HG02642 (cell line): ENCODE data around the gene TECPR2.

Experiments used
- ATAC-seq: cut with Tn5 transposase; IDR thresholded peaks from one replicate; pipeline ENCODE4 v1.9.1; 2021; ENCODE audit warnings: mild to moderate bottlenecking; ENCODE audit not compliant: unreplicated experiment, poor library complexity

Gene TECPR2, protein sequence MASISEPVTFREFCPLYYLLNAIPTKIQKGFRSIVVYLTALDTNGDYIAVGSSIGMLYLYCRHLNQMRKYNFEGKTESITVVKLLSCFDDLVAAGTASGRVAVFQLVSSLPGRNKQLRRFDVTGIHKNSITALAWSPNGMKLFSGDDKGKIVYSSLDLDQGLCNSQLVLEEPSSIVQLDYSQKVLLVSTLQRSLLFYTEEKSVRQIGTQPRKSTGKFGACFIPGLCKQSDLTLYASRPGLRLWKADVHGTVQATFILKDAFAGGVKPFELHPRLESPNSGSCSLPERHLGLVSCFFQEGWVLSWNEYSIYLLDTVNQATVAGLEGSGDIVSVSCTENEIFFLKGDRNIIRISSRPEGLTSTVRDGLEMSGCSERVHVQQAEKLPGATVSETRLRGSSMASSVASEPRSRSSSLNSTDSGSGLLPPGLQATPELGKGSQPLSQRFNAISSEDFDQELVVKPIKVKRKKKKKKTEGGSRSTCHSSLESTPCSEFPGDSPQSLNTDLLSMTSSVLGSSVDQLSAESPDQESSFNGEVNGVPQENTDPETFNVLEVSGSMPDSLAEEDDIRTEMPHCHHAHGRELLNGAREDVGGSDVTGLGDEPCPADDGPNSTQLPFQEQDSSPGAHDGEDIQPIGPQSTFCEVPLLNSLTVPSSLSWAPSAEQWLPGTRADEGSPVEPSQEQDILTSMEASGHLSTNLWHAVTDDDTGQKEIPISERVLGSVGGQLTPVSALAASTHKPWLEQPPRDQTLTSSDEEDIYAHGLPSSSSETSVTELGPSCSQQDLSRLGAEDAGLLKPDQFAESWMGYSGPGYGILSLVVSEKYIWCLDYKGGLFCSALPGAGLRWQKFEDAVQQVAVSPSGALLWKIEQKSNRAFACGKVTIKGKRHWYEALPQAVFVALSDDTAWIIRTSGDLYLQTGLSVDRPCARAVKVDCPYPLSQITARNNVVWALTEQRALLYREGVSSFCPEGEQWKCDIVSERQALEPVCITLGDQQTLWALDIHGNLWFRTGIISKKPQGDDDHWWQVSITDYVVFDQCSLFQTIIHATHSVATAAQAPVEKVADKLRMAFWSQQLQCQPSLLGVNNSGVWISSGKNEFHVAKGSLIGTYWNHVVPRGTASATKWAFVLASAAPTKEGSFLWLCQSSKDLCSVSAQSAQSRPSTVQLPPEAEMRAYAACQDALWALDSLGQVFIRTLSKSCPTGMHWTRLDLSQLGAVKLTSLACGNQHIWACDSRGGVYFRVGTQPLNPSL (N-terminal part only)

GRCh38 chr14:102362545-102363181 lies at the start of gene TECPR2, which contains the start of gene CINP:
Gene TECPR2, plus strand, starts transcription at chr14:102362941. Its CDS starts 13,781 bp downstream, at chr14:102376722.
Gene CINP, minus strand, starts transcription at chr14:102362890. Its CDS starts 39 bp downstream, at chr14:102362851.
- ATAC-seq = peak; percentile 92

- peak; percentile 66 for ATAC-seq
Measured at GRCh38 chr14:102314242-102315011, 48.3 kb upstream of the TECPR2 start.

DNA sequence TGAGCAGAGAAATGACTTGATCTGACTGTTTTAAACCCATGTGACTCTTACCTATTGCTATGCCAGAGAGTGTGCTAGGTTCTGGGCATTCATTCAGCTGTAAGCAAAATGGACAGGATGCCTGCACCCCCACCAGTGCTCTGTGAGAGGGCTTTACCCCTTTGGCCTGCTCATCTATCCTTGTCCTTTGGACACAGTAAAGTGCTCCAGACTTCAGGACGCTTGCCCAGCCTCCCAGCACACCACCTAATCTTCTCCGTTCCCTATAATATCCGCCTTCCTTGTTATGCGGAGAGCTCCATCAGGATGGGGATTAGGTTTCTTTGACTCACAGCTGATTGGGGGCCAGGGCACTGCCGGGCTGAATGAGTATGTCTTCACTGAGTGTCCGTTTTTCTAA lies 47.6 kb upstream of the TECPR2 start:
- no peak for ATAC-seq

DNA sequence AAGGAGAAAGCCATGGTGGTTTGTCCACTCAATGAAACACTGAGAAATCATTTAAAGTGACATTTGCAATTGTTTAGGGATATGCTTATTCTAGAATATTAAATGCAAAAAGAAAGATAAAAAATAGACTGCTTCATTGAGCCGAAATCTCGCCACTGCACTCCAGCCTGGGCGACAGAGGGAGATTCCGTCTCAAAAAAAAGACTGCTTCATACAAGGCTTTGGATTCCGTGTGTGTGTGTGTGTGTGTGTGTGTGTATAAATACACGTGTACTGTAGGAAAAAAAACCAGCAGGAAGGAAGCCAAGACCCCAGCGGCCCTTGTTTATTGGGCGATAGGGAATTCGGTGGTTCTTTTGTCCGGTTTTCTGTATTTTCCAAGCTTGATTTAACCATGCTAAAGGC lies 46.4 kb upstream of the TECPR2 start:
- no peak for ATAC-seq

- ATAC-seq = peak; percentile 72
Measured at GRCh38 chr14:102316743-102317563, 45.8 kb upstream of the TECPR2 start.

GRCh38 chr14:102317564-102318248 lies 45.0 kb upstream of the TECPR2 start:
- ATAC-seq = no peak

DNA sequence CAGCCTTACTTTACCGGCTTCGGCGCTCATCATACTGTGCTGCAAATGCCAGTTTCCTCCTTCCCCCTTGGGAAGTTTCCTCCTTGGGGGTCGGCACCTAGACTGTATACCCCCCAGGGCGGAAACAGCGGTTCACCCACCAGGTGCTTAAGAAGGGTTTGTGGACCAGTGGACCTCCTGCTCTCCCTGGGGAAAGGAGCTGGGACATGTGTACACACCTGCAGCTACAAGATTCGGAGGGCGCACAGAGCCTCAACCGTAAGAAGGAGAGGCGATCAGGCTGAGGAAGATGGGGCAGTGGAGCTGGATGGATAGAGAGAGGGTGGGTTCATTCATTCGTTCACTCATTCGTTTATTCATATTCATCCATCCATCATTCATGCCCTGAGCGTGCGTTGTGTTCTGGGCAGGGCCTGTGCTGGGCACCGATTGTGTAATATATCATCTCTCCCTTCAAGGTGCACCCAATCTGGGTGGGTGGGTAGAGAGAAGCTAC lies 43.9 kb upstream of the TECPR2 start:
- ATAC-seq = no peak

DNA sequence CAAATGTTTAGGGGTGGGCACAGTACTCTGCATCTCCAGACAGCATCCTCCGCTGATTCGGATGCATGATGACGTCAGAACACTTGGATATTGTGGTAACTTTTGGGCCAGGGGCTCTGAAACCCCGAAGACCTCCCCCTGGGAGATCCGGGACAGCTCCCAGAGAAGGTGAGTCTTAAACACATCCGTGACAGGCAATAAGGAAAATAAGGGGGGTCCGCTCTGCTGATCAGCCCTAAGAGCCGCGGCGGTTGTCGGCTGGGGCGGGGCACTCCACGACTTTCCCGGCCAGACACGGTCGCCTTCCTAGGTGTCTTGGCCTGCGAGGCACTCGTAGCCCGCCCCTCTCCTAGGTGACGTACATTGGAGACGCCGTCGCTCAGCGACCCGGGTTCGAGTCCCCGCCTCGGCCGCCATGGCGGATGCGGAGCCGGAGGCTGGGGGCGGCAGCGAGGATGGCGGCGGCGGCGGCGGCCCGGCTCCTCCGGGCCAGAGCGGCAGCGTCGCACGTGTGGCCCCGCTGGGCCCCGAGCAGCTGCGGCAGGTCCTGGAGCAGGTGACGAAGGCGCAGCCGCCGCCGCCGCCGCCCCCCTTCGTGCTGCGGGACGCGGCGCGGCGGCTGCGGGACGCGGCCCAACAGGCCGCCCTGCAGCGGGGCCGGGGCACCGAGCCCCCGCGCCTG lies 43.2 kb upstream of the TECPR2 start, which contains the start of gene ZNF839:
ZNF839 (plus strand) TSS at position 396 of the 682 bp plus-strand sequence; CDS start at position 416, 20 bp downstream.
- peak; percentile 61 for ATAC-seq

- peak; percentile 24 for ATAC-seq
Measured at GRCh38 chr14:102320033-102320660, 42.6 kb upstream of the TECPR2 start.

GRCh38 chr14:102320671-102321455 lies 41.9 kb upstream of the TECPR2 start:
- ATAC-seq = no peak

- no peak for ATAC-seq
Measured at GRCh38 chr14:102321456-102322422, 41.0 kb upstream of the TECPR2 start.

- ATAC-seq = no peak
Measured at GRCh38 chr14:102323102-102323501, 39.6 kb upstream of the TECPR2 start.

DNA sequence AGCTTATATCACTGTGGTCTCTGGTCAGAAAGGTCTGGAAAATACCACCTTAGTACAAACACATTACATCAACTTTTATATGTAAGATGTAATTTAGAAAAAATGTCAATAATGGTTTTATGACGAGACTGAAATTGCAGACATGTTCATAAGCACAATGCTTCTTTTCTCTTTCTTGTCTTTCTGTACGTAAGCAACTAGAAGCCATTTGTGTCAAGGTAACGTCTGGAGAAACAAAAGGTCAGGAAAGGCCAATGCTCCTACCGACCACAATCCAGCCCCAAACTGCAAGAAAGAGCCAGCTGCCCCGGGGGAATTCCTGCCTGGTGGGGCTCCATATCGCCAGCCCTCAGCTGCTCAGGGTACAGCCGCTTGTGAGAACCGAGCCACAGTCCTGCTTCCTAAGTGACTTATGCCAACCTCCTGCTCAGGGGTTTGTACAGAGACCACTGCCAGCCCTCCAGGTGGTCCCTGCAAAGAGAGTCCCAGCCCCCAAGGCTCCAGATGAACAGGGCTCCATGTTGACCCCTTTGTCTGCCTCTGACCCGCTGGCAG lies 36.9 kb upstream of the TECPR2 start:
- ATAC-seq = no peak

DNA sequence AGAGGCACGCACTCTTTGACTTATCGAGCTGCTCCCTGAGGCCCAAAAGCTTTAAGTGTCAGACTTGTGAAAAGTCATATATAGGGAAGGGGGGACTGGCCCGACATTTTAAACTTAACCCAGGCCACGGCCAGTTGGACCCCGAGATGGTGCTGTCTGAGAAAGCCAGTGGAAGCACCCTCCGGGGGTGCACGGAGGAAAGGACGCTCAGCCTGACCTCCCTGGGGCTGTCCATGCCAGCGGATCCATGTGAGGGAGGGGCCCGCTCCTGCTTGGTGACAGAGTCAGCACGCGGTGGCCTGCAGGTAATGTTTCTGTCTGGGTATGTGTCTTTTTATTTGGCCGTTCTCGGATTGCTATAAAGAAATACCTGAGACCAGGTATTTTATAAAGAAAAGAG lies 36.2 kb upstream of the TECPR2 start:
- no peak for ATAC-seq
